DMS114 treated with DMSO at 0.1 percent for 48 hours (cell line): Measurements from ENCODE around the gene RAPGEF1.

Experiments
- DNase-seq: peaks from one replicate; lab custom pipeline; 2025; ENCODE audit not compliant: unreplicated experiment; lab: John Stamatoyannopoulos, UW

RAPGEF1 gene

GRCh38 chr9:131589124-131589711 lies 150.7 kb downstream of the RAPGEF1 start:
- no peak for DNase-seq

GRCh38 chr9:131588396-131588795 lies 151.5 kb downstream of the RAPGEF1 start:
- no peak for DNase-seq

- no peak for DNase-seq
Measured at GRCh38 chr9:131587906-131588305, 152.0 kb downstream of the RAPGEF1 start.

- no peak for DNase-seq
Measured at GRCh38 chr9:131587331-131587730, 152.5 kb downstream of the RAPGEF1 start.

- DNase-seq = no peak
Measured at GRCh38 chr9:131585375-131585774, 154.5 kb downstream of the RAPGEF1 start.

GRCh38 chr9:131584858-131585257 lies 155.0 kb downstream of the RAPGEF1 start:
- no peak for DNase-seq

GRCh38 chr9:131583836-131584555 lies 155.9 kb downstream of the RAPGEF1 start:
- no peak for DNase-seq

- DNase-seq = no peak
Measured at GRCh38 chr9:131583337-131583645, 156.6 kb downstream of the RAPGEF1 start.

GRCh38 chr9:131582466-131583336 lies 157.2 kb downstream of the RAPGEF1 start:
- no peak for DNase-seq

GRCh38 chr9:131582056-131582455 lies 157.8 kb downstream of the RAPGEF1 start:
- DNase-seq = no peak

GRCh38 chr9:131580358-131580757 lies 159.5 kb downstream of the RAPGEF1 start:
- no peak for DNase-seq

GRCh38 chr9:131579789-131580211 lies 160.1 kb downstream of the RAPGEF1 start:
- no peak for DNase-seq

- no peak for DNase-seq
Measured at GRCh38 chr9:131578731-131579504, 161.0 kb downstream of the RAPGEF1 start.

GRCh38 chr9:131578021-131578420 lies 161.9 kb downstream of the RAPGEF1 start:
- no peak for DNase-seq

- no peak for DNase-seq
Measured at GRCh38 chr9:131577005-131578000, 162.6 kb downstream of the RAPGEF1 start.

- DNase-seq = no peak
Measured at GRCh38 chr9:131575946-131576853, 163.7 kb downstream of the RAPGEF1 start.

- DNase-seq = no peak
Measured at GRCh38 chr9:131574730-131575640, 164.9 kb downstream of the RAPGEF1 start.

- no peak for DNase-seq
Measured at GRCh38 chr9:131567910-131568309, 172.0 kb downstream of the RAPGEF1 start.
